HL-60 (cell line): ENCODE measurements around the gene ROBO4.

Source experiments
- DNase-seq, 2 experiments: peaks; one replicate each; pipeline ENCODE4 v3.0.0-alpha.2; 2010 to 2020; ENCODE audit warnings: low read depth in 1 of 2, low spot score in 1 of 2
- H3K27ac ChIP-seq: fragments of 250-450 bp; sonication (Bioruptor Pico); replicated peaks from 2 replicates; pipeline ENCODE4 v1.5.1; 2020; ENCODE audit warnings: mild to moderate bottlenecking, moderate library complexity
- H3K27me3 ChIP-seq: fragments of 250-450 bp; sonication (Bioruptor Pico); 2 replicates; pipeline ENCODE4 v1.5.1; 2021; ENCODE audit warnings: mild to moderate bottlenecking, moderate library complexity; ENCODE audit not compliant: insufficient read depth, poor library complexity, severe bottlenecking
- H3K4me3 ChIP-seq: replicated peaks from 2 replicates; pipeline ENCODE4 v1.5.1; 2011; ENCODE audit warnings: mild to moderate bottlenecking, control low read depth, low read length; ENCODE audit not compliant: insufficient read depth
- GABPA ChIP-seq: IDR thresholded peaks from 2 replicates; pipeline ENCODE4 v1.6.1; 2012; ENCODE audit warnings: low read depth
- POLR2AphosphoS5 ChIP-seq: IDR thresholded peaks from 2 replicates; pipeline ENCODE4 v1.6.1; 2012; ENCODE audit warnings: low read depth
- SPI1 ChIP-seq: IDR thresholded peaks from 2 replicates; pipeline ENCODE4 v1.6.1; 2012; ENCODE audit warnings: low read depth, mild to moderate bottlenecking, borderline replicate concordance
- TF ChIP-seq, protein P1 (sequence below): IDR thresholded peaks from 2 replicates; pipeline ENCODE4 v1.6.1; 2012; ENCODE audit warnings: low read depth; ENCODE audit not compliant: insufficient replicate concordance
- TF ChIP-seq, protein P2 (sequence below): IDR thresholded peaks from one replicate; pipeline ENCODE4 v1.5.1; 2011; ENCODE audit warnings: low read length, control low read depth, inconsistent platforms; ENCODE audit not compliant: insufficient read depth

Gene ROBO4

DNA sequence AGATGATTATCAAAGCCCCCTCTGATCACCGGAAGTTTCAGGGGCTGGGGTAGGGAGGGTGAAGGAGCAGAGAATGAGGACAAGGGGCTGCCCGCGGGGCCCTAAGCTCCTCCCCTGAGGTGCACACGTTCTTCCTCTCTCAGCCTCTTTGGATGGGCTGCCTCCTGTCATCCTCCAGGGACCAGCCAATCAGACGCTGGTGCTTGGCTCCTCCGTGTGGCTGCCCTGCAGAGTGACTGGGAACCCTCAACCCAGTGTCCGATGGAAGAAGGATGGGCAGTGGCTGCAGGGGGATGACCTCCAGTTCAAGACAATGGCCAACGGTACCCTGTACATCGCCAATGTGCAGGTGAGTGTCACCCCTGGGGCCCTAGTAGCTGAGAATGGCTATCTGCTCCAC is 24.9 kb downstream of the ROBO4 start:
- Histone ChIP-seq H3K27ac (no peak overlapping the region), H3K27me3 (peaks cover 46% of the 10 kb centered on the region), H3K4me3 (no peak overlapping the region)
- DNase-seq, result no peak
- TF ChIP-seq, protein P1, sequence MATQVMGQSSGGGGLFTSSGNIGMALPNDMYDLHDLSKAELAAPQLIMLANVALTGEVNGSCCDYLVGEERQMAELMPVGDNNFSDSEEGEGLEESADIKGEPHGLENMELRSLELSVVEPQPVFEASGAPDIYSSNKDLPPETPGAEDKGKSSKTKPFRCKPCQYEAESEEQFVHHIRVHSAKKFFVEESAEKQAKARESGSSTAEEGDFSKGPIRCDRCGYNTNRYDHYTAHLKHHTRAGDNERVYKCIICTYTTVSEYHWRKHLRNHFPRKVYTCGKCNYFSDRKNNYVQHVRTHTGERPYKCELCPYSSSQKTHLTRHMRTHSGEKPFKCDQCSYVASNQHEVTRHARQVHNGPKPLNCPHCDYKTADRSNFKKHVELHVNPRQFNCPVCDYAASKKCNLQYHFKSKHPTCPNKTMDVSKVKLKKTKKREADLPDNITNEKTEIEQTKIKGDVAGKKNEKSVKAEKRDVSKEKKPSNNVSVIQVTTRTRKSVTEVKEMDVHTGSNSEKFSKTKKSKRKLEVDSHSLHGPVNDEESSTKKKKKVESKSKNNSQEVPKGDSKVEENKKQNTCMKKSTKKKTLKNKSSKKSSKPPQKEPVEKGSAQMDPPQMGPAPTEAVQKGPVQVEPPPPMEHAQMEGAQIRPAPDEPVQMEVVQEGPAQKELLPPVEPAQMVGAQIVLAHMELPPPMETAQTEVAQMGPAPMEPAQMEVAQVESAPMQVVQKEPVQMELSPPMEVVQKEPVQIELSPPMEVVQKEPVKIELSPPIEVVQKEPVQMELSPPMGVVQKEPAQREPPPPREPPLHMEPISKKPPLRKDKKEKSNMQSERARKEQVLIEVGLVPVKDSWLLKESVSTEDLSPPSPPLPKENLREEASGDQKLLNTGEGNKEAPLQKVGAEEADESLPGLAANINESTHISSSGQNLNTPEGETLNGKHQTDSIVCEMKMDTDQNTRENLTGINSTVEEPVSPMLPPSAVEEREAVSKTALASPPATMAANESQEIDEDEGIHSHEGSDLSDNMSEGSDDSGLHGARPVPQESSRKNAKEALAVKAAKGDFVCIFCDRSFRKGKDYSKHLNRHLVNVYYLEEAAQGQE, result no peak
- TF ChIP-seq SPI1 (no peak), POLR2AphosphoS5 (no peak), GABPA (no peak)
- TF ChIP-seq, protein P2, sequence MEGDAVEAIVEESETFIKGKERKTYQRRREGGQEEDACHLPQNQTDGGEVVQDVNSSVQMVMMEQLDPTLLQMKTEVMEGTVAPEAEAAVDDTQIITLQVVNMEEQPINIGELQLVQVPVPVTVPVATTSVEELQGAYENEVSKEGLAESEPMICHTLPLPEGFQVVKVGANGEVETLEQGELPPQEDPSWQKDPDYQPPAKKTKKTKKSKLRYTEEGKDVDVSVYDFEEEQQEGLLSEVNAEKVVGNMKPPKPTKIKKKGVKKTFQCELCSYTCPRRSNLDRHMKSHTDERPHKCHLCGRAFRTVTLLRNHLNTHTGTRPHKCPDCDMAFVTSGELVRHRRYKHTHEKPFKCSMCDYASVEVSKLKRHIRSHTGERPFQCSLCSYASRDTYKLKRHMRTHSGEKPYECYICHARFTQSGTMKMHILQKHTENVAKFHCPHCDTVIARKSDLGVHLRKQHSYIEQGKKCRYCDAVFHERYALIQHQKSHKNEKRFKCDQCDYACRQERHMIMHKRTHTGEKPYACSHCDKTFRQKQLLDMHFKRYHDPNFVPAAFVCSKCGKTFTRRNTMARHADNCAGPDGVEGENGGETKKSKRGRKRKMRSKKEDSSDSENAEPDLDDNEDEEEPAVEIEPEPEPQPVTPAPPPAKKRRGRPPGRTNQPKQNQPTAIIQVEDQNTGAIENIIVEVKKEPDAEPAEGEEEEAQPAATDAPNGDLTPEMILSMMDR, result no peak

- no peak for DNase-seq
- H3K27ac ChIP-seq, result no peak overlapping the region
- H3K27me3 ChIP-seq, result peaks cover 48% of the 10 kb centered on the region
- TF ChIP-seq, protein P2, result no peak
- TF ChIP-seq, protein P1, result no peak
- TF ChIP-seq SPI1, result no peak
- TF ChIP-seq POLR2AphosphoS5, result no peak
- TF ChIP-seq GABPA, result no peak
- no peak overlapping the region for H3K4me3 ChIP-seq
Observed at GRCh38 chr11:124872280-124872679, 25.4 kb downstream of the ROBO4 start.

- TF ChIP-seq, protein P1, result no peak
- TF ChIP-seq SPI1 (no peak), GABPA (no peak), POLR2AphosphoS5 (no peak)
- TF ChIP-seq, protein P2, result no peak
- DNase-seq, result no peak
- H3K4me3 ChIP-seq, result no peak overlapping the region
- peaks cover 61% of the 10 kb centered on the region for H3K27me3 ChIP-seq
- no peak overlapping the region for H3K27ac ChIP-seq
Observed at GRCh38 chr11:124870430-124870829, 27.2 kb downstream of the ROBO4 start.
